GM23338 (cell line): ENCODE measurements around the gene PLA1A.

Source experiments
- ETS1 ChIP-seq: IDR thresholded peaks from 2 replicates; pipeline ENCODE4 v1.6.1; 2016; ENCODE audit warnings: antibody characterized with exemption
- EZH2 ChIP-seq: fragments of 200-600 bp; sonication (generic); IDR thresholded peaks from one replicate; pipeline ENCODE4 v1.8.0; 2017; ENCODE audit warnings: antibody characterized with exemption, mild to moderate bottlenecking, low read depth; ENCODE audit not compliant: unreplicated experiment
- EZH2phosphoT487 ChIP-seq: fragments of 200-600 bp; sonication (generic); IDR thresholded peaks from one replicate; pipeline ENCODE4 v1.8.1; 2018; ENCODE audit warnings: antibody characterized with exemption; ENCODE audit not compliant: unreplicated experiment
- JUNB ChIP-seq: IDR thresholded peaks from one replicate; pipeline ENCODE4 v1.6.1; 2016; ENCODE audit warnings: antibody characterized with exemption; ENCODE audit not compliant: unreplicated experiment
- NANOG ChIP-seq: IDR thresholded peaks from 2 replicates; pipeline ENCODE4 v1.6.1; 2016; ENCODE audit warnings: antibody characterized with exemption, borderline replicate concordance
- POLR2AphosphoS5 ChIP-seq: IDR thresholded peaks from 2 replicates; pipeline ENCODE4 v1.6.1; 2016; ENCODE audit warnings: antibody characterized with exemption, low read depth
- REST ChIP-seq: IDR thresholded peaks from one replicate; pipeline ENCODE4 v1.6.1; 2018; ENCODE audit warnings: antibody characterized with exemption; ENCODE audit not compliant: unreplicated experiment
- ZNF114 ChIP-seq: fragments of 250-450 bp; sonication (Bioruptor Pico); IDR thresholded peaks from 2 replicates; pipeline ENCODE4 v1.5.0; 2020; ENCODE audit warnings: mild to moderate bottlenecking, moderate library complexity
- ZNF331 ChIP-seq: fragments of 250-450 bp; sonication (Bioruptor Pico); IDR thresholded peaks from 2 replicates; pipeline ENCODE4 v1.5.0; 2020; ENCODE audit warnings: low read depth, mild to moderate bottlenecking, moderate library complexity
- TF ChIP-seq, protein P1 (sequence below), 2 experiments: fragments of 200-600 bp in 1 of 2; sonication (generic) in 1 of 2; conservative IDR thresholded peaks; 2 replicates each; pipeline versions ENCODE4 v1.5.1 to v1.6.1; 2016 to 2017; ENCODE audit warnings: antibody characterized with exemption in 2 of 2, low read depth in 2 of 2, mild to moderate bottlenecking in 2 of 2, moderate library complexity in 1 of 2

GRCh38 chr3:119653876-119654275, 56.2 kb downstream of the PLA1A start:
- TF ChIP-seq, protein P1, sequence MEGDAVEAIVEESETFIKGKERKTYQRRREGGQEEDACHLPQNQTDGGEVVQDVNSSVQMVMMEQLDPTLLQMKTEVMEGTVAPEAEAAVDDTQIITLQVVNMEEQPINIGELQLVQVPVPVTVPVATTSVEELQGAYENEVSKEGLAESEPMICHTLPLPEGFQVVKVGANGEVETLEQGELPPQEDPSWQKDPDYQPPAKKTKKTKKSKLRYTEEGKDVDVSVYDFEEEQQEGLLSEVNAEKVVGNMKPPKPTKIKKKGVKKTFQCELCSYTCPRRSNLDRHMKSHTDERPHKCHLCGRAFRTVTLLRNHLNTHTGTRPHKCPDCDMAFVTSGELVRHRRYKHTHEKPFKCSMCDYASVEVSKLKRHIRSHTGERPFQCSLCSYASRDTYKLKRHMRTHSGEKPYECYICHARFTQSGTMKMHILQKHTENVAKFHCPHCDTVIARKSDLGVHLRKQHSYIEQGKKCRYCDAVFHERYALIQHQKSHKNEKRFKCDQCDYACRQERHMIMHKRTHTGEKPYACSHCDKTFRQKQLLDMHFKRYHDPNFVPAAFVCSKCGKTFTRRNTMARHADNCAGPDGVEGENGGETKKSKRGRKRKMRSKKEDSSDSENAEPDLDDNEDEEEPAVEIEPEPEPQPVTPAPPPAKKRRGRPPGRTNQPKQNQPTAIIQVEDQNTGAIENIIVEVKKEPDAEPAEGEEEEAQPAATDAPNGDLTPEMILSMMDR (conservative IDR thresholded peaks at IDR 0.05; ENCODE audit: low read depth in 2 of 2), result no peak
- TF ChIP-seq EZH2phosphoT487 (no peak), POLR2AphosphoS5 (no peak), JUNB (no peak), EZH2 (no peak), NANOG (no peak), ZNF114 (CRISPR knock-in tag) (no peak), ETS1 (no peak), REST (no peak), ZNF331 (CRISPR knock-in tag) (no peak)
